DOHH2 (cell line): ENCODE results near the gene SCO2.

Experiments used
- H3F3A ChIP-seq: fragments of 200-600 bp; sonication (generic), shearing (Covaris generic); 2 replicates; pipeline ENCODE4 v1.6.0; 2016; ENCODE audit warnings: antibody characterized with exemption, mild to moderate bottlenecking; ENCODE audit not compliant: control insufficient read depth, insufficient read depth
- H3K27ac ChIP-seq: fragments of 200-600 bp; sonication (generic); 2 replicates; pipeline ENCODE4 v1.5.1; 2014; ENCODE audit warnings: low read depth, mild to moderate bottlenecking, low read length, moderate library complexity
- H3K27me3 ChIP-seq: fragments of 200-600 bp; sonication (generic); 2 replicates; pipeline ENCODE4 v1.6.1; 2014; ENCODE audit warnings: mild to moderate bottlenecking, low read length, mixed read lengths; ENCODE audit not compliant: control insufficient read depth
- H3K36me3 ChIP-seq: fragments of 200-600 bp; sonication (generic); 2 replicates; pipeline ENCODE4 v1.6.1; 2014; ENCODE audit warnings: mild to moderate bottlenecking, low read length, moderate library complexity, mixed read lengths; ENCODE audit not compliant: control insufficient read depth
- H3K4me1 ChIP-seq: fragments of 200-600 bp; sonication (generic); 2 replicates; pipeline ENCODE4 v1.6.1; 2014; ENCODE audit warnings: mild to moderate bottlenecking, low read length, mixed read lengths; ENCODE audit not compliant: control insufficient read depth
- H3K4me2 ChIP-seq: fragments of 200-600 bp; sonication (generic); 2 replicates; pipeline ENCODE4 v1.6.0; 2014; ENCODE audit warnings: mild to moderate bottlenecking, low read length, moderate library complexity
- H3K4me3 ChIP-seq: fragments of 200-600 bp; sonication (generic); 2 replicates; pipeline ENCODE4 v1.5.1; 2014; ENCODE audit warnings: mild to moderate bottlenecking, low read length, mixed read lengths
- H3K79me2 ChIP-seq: fragments of 200-600 bp; sonication (generic); 2 replicates; pipeline ENCODE4 v1.6.1; 2014; ENCODE audit warnings: mild to moderate bottlenecking, low read length, mixed read lengths; ENCODE audit not compliant: control insufficient read depth
- H3K9me2 ChIP-seq: fragments of 200-600 bp; sonication (generic); replicated peaks from 2 replicates; pipeline ENCODE4 v1.6.1; 2014; ENCODE audit warnings: mild to moderate bottlenecking, low read length, mixed read lengths; ENCODE audit not compliant: control insufficient read depth
- H3K9me3 ChIP-seq: fragments of 200-600 bp; sonication (generic); 2 replicates; pipeline ENCODE4 v1.6.1; 2014; ENCODE audit warnings: antibody characterized with exemption, low read length, mixed read lengths; ENCODE audit not compliant: control insufficient read depth, insufficient read depth
- H4K20me1 ChIP-seq: fragments of 200-600 bp; sonication (generic); 2 replicates; pipeline ENCODE4 v1.6.0; 2014; ENCODE audit warnings: low read depth, mild to moderate bottlenecking, antibody characterized with exemption, low read length, moderate library complexity; ENCODE audit not compliant: control insufficient read depth, insufficient read depth
- EZH2phosphoT487 ChIP-seq: fragments of 200-600 bp; sonication (generic); IDR thresholded peaks from 2 replicates; pipeline ENCODE4 v1.6.1; 2017; ENCODE audit warnings: borderline replicate concordance, mild to moderate bottlenecking, antibody characterized with exemption, low read length, moderate library complexity, mixed read lengths
- TF ChIP-seq, protein P1 (sequence below): fragments of 200-600 bp; sonication (generic); IDR thresholded peaks from one replicate; pipeline ENCODE4 v1.5.1; 2014; ENCODE audit warnings: antibody characterized with exemption, mild to moderate bottlenecking, low read depth, low read length; ENCODE audit not compliant: poor library complexity, severe bottlenecking

Gene SCO2

DNA sequence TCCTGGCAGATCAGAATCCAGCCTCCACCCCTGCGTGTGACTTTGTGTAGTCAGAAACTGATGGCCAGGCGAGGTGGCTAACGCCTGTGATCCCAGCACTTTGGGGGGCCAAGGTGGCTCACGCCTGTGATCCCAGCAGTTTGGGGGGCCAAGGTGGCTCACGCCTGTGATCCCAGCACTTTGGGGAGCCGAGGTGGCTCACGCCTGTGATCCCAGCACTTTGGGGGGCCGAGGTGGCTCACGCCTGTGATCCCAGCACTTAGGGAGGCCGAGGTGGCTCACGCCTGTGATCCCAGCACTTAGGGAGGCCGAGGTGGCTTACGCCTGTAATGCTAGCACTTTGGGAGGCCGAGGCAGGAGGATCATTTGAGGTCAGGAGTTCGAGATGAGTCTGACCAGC, 12.2 kb downstream of the SCO2 start:
- Histone ChIP-seq H3K9me3 (no peaks in the 10 kb centered on the region), H3K4me3 (no peak overlapping the region), H3K9me2 (no peaks in the 10 kb centered on the region), H3K4me2 (no peak overlapping the region), H3K79me2 (peaks cover 96% of the 10 kb centered on the region), H3K27ac (no peak overlapping the region), H4K20me1 (peaks cover 17% of the 10 kb centered on the region; the same call in 1 of the 2 replicates), H3K36me3 (peaks cover 61% of the 10 kb centered on the region), H3K4me1 (peaks cover 9% of the 10 kb centered on the region), H3F3A (no peaks in the 10 kb centered on the region), H3K27me3 (no peaks in the 10 kb centered on the region)
- no peak for TF ChIP-seq EZH2phosphoT487
- TF ChIP-seq, protein P1, sequence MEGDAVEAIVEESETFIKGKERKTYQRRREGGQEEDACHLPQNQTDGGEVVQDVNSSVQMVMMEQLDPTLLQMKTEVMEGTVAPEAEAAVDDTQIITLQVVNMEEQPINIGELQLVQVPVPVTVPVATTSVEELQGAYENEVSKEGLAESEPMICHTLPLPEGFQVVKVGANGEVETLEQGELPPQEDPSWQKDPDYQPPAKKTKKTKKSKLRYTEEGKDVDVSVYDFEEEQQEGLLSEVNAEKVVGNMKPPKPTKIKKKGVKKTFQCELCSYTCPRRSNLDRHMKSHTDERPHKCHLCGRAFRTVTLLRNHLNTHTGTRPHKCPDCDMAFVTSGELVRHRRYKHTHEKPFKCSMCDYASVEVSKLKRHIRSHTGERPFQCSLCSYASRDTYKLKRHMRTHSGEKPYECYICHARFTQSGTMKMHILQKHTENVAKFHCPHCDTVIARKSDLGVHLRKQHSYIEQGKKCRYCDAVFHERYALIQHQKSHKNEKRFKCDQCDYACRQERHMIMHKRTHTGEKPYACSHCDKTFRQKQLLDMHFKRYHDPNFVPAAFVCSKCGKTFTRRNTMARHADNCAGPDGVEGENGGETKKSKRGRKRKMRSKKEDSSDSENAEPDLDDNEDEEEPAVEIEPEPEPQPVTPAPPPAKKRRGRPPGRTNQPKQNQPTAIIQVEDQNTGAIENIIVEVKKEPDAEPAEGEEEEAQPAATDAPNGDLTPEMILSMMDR, result no peak

DNA sequence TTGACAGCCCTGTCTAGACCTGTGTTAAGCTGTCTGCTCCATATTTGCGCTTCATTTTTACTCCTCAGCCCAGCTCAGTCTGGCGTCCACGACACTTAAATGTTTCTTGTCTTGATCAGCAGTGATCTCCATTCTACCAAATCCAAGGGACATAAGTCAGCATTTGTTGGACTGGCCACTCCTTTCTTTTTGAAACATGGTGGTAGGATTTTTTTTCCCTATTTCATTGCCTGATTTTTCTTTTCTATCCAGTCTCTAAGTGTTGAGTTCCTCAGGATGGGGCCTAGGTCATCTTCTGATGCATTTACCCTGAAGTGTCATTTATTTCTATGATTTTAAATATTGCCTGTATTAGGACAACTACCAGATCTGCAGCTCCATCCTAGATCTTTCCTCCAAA, 16.5 kb downstream of the SCO2 start:
- Histone ChIP-seq H3K27me3 (no peaks in the 10 kb centered on the region), H3F3A (no peaks in the 10 kb centered on the region), H3K4me2 (peak overlapping the region; percentile 88), H4K20me1 (peaks cover 14% of the 10 kb centered on the region; the same call in 1 of the 2 replicates), H3K9me3 (no peaks in the 10 kb centered on the region), H3K4me3 (peak overlapping the region; percentile 85), H3K4me1 (peaks cover 19% of the 10 kb centered on the region), H3K36me3 (peaks cover 57% of the 10 kb centered on the region), H3K9me2 (no peaks in the 10 kb centered on the region), H3K79me2 (peaks cover 86% of the 10 kb centered on the region), H3K27ac (peak overlapping the region; percentile 51)
- TF ChIP-seq, protein P1, result no peak
- TF ChIP-seq EZH2phosphoT487, result no peak

DNA sequence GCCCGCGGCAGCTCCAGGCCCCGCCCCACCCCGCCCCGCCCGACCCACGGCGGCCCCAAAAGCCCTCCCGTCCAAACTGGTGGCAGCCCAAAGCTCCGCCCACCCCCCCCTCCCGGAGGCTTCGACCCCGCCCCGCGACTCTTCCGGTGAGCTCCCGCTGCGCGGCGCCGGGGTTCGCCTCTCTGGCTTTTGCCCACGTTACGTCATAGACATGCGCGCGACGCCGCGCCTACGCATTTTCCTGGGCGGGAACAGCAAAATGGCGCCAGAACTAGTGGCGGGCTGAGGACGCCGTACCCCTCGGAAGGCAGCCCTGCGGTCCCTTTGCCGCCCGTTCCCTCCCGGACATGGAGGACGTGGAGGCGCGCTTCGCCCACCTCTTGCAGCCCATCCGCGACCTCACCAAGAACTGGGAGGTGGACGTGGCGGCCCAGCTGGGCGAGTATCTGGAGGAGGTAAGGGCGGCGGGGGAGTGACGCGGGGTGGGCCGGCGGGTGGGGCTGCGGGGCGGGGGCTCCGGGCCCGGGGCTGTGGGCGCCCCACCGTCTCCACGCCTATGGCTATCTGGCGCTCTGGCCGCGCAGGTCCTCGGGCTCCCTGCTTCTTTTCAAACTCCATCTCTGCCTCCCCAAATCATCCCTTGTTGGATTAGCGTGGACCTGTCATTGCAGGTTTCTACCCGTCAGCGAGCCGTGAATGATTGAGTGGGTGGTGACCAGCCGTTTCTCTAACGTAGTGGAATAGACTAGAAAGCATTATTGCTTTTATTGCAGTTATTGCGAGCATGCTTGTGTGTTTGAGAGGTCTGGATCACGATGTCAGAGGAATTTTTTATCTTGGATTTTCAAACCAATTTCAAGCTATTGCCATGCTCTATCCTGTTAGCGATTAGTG, 17.2 kb downstream of the SCO2 start, which contains the start of gene NCAPH2:
Gene NCAPH2, plus strand, starts transcription at position 234 of the 894 bp plus-strand sequence. Its CDS starts 114 bp downstream, at position 348.
- H3K9me3 ChIP-seq, result no peaks in the 10 kb centered on the region

More for the DNA sequence above, 17.2 kb downstream of the SCO2 start, which contains the start of gene NCAPH2:
- H4K20me1 ChIP-seq, result peaks cover 14% of the 10 kb centered on the region; the same call in 1 of the 2 replicates
- no peaks in the 10 kb centered on the region for H3K27me3 ChIP-seq
- peaks cover 19% of the 10 kb centered on the region for H3K4me1 ChIP-seq
- peak within 1 kb of the TSS; percentile 100 for H3K4me3 ChIP-seq
- H3F3A ChIP-seq, result no peaks in the 10 kb centered on the region
- H3K79me2 ChIP-seq, result peaks cover 80% of the 10 kb centered on the region
- no peak for TF ChIP-seq EZH2phosphoT487
- TF ChIP-seq, protein P1, result no peak
- H3K9me2 ChIP-seq, result no peaks in the 10 kb centered on the region
- H3K4me2 ChIP-seq, result peak within 1 kb of the TSS; percentile 99
- H3K27ac ChIP-seq, result peak within 1 kb of the TSS; percentile 68
- peaks cover 58% of the 10 kb centered on the region for H3K36me3 ChIP-seq
